Stimulated activated CD4-positive, alpha-beta T cell treated with anti-CD3 and anti-CD28 coated beads, Interleukin-12 subunit alpha, Interleukin-12 subunit beta, amount 100 ng/mL, for 24 hours (primary cell): ENCODE data around the gene LRRC32.

Experiments
- DNase-seq, 2 experiments: peaks; one replicate each; pipeline ENCODE4 v3.0.0-alpha.2; 2020; ENCODE audit warnings: low read depth in 2 of 2

LRRC32 gene

GRCh38 chr11:76670485-76671236 lies at the start of gene LRRC32:
Gene LRRC32 (minus strand): TSS chr11:76670747. CDS start chr11:76665954, 4,793 bp downstream.
- DNase-seq = no peak

- DNase-seq = no peak
Observed at GRCh38 chr11:76719686-76720085, 49.1 kb upstream of the LRRC32 start.

- DNase-seq = no peak
Observed at GRCh38 chr11:76719281-76719680, 48.7 kb upstream of the LRRC32 start.

GRCh38 chr11:76717816-76718215 lies 47.3 kb upstream of the LRRC32 start:
- DNase-seq = no peak

GRCh38 chr11:76717369-76717768 lies 46.8 kb upstream of the LRRC32 start:
- DNase-seq = no peak

GRCh38 chr11:76716268-76716667 lies 45.7 kb upstream of the LRRC32 start:
- DNase-seq = no peak

GRCh38 chr11:76714493-76714892 lies 43.9 kb upstream of the LRRC32 start:
- DNase-seq = no peak

GRCh38 chr11:76713499-76713898 lies 43.0 kb upstream of the LRRC32 start:
- DNase-seq = no peak

- DNase-seq = no peak
Observed at GRCh38 chr11:76712125-76712524, 41.6 kb upstream of the LRRC32 start.

GRCh38 chr11:76709756-76710155 lies 39.2 kb upstream of the LRRC32 start:
- DNase-seq = no peak

- DNase-seq = no peak
Observed at GRCh38 chr11:76708972-76709660, 38.6 kb upstream of the LRRC32 start.

- no peak for DNase-seq
Observed at GRCh38 chr11:76707293-76707825, 36.8 kb upstream of the LRRC32 start.

GRCh38 chr11:76706667-76707066 lies 36.1 kb upstream of the LRRC32 start:
- no peak for DNase-seq

- DNase-seq = no peak
Observed at GRCh38 chr11:76705826-76706225, 35.3 kb upstream of the LRRC32 start.

GRCh38 chr11:76704171-76704948 lies 33.8 kb upstream of the LRRC32 start:
- DNase-seq = no peak

GRCh38 chr11:76703707-76704106 lies 33.2 kb upstream of the LRRC32 start:
- no peak for DNase-seq

GRCh38 chr11:76702336-76703128 lies 32.0 kb upstream of the LRRC32 start:
- no peak for DNase-seq

- no peak for DNase-seq
Observed at GRCh38 chr11:76701294-76702040, 30.9 kb upstream of the LRRC32 start.

GRCh38 chr11:76700177-76701100 lies 29.9 kb upstream of the LRRC32 start:
- no peak for DNase-seq
